CD4-positive, alpha-beta memory T cell (primary cell): ENCODE measurements around the gene PRICKLE2. TPM values are rescaled to one million over a fixed set of nuclear protein-coding genes. Genes with fewer than 3 reads are reported as not detected.

ENCODE experiments used
- CTCF ChIA-PET: fragments of 350-600 bp; sonication (Branson Sonifier 250); formaldehyde crosslinking; loops from one replicate; lab custom pipeline; 2021; ENCODE audit warnings: inconsistent platforms; ENCODE audit not compliant: partially characterized antibody; lab: Charles Lee
- POLR2A ChIA-PET: fragments of 350-600 bp; sonication (Branson Sonifier 250); formaldehyde crosslinking; loops from one replicate; lab custom pipeline; 2021; ENCODE audit not compliant: partially characterized antibody; lab: Charles Lee
- DNase-seq, 5 donors: peaks; one replicate each; pipeline versions ENCODE4 v3.0.0 to v3.0.0-alpha.2; 2020 to 2022; ENCODE audit warnings: mixed read lengths in 1 of 5
- H3K27ac ChIP-seq: one replicate; pipeline ENCODE4 v1.7.0; 2013; ENCODE audit warnings: low read depth, low read length
- H3K27me3 ChIP-seq: 2 replicates; pipeline ENCODE4 v1.7.0; 2013; ENCODE audit warnings: mild to moderate bottlenecking, low read length, moderate library complexity; ENCODE audit not compliant: insufficient read depth
- H3K36me3 ChIP-seq: 2 replicates; pipeline ENCODE4 v1.7.0; 2013; ENCODE audit warnings: mild to moderate bottlenecking, low read length, moderate library complexity; ENCODE audit not compliant: insufficient read depth
- H3K4me1 ChIP-seq: 2 replicates; pipeline ENCODE4 v1.7.0; 2013; ENCODE audit warnings: mild to moderate bottlenecking, low read length, moderate library complexity; ENCODE audit not compliant: insufficient read depth
- H3K4me3 ChIP-seq, 2 donors: one replicate each; pipeline ENCODE4 v1.7.0; 2013; ENCODE audit warnings: low read length in 2 of 2, mild to moderate bottlenecking in 1 of 2
- H3K9me3 ChIP-seq, 2 donors: one replicate each; pipeline ENCODE4 v1.7.0; 2013; ENCODE audit warnings: low read length in 2 of 2, control low read depth in 1 of 2; ENCODE audit not compliant: control insufficient read depth in 1 of 2
- H3K27ac Mint-ChIP-seq, 7 donors: one replicate each; pipeline ENCODE4 v1.8.0; 2020 to 2021; ENCODE audit warnings: mixed read lengths in 7 of 7, mild to moderate bottlenecking in 6 of 7, inconsistent platforms in 3 of 7, moderate library complexity in 3 of 7
- H3K27me3 Mint-ChIP-seq, 2 donors: one replicate each; pipeline ENCODE4 v1.8.0; 2020 to 2021; ENCODE audit warnings: mixed read lengths in 2 of 2
- H3K36me3 Mint-ChIP-seq, 2 donors: one replicate each; pipeline ENCODE4 v1.8.0; 2020 to 2021; ENCODE audit warnings: mixed read lengths in 2 of 2, inconsistent platforms in 1 of 2, mild to moderate bottlenecking in 1 of 2
- H3K4me1 Mint-ChIP-seq, 4 donors: one replicate each; pipeline ENCODE4 v1.8.0; 2020 to 2021; ENCODE audit warnings: mixed read lengths in 4 of 4, mild to moderate bottlenecking in 1 of 4
- H3K4me3 Mint-ChIP-seq, 8 donors: one replicate each; pipeline ENCODE4 v1.8.0; 2020 to 2021; ENCODE audit warnings: mixed read lengths in 8 of 8, mild to moderate bottlenecking in 7 of 8, moderate library complexity in 6 of 8, inconsistent platforms in 3 of 8
- H3K9me3 Mint-ChIP-seq, 8 donors: one replicate each; pipeline ENCODE4 v1.8.0; 2020 to 2021; ENCODE audit warnings: mixed read lengths in 8 of 8, mild to moderate bottlenecking in 5 of 8, inconsistent platforms in 3 of 8, moderate library complexity in 1 of 8
- intact Hi-C: fragments of 100-400 bp; cut with micrococcal nuclease; formaldehyde crosslinking; loops from one replicate; pipeline ENCODE4 v1.15.1; 2023
- polyA plus RNA-seq, 2 donors: library from polyadenylated mRNA; unstranded; fragments of 300-500 nt; fragmentation: Illumina TruSeq; gene quantifications; one replicate each; pipeline ENCODE4 v1.2.3, GENCODE V29; 2021
- total RNA-seq, 2 experiments: library from RNA; stranded (reverse); gene quantifications; one replicate each; pipeline ENCODE4 v1.2.3, GENCODE V29; 2021

Gene PRICKLE2
- total and polyA plus RNA-seq, 4 experiments from 2014 or later = not detected

DNA sequence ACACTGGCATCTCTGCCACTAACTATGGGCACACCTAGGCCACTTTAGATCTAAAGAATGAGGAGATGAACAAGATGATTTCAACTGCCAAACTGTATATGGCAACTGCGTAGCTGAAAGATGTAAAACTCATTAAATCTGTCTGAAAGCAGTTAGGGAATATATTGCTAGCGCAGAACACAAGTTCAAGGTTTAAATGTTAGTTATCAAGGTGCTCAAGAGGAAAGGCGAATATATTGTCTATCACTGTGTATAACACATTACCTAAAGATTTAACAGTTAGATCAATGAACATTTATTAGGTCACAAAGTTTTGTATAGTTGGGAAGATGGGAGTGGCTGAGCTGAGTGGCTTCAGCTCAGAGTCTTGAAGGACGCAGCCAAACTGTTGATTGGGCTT, 168.0 kb downstream of the PRICKLE2 start:
- Histone ChIP-seq H3K27ac (no peak overlapping the region), H3K4me1 (no peaks in the 10 kb centered on the region), H3K36me3 (no peaks in the 10 kb centered on the region), H3K4me3 (no peak overlapping the region), H3K27me3 (no peaks in the 10 kb centered on the region), H3K9me3 (no peaks in the 10 kb centered on the region)
- CTCF ChIA-PET = no interaction called here
- no peak for DNase-seq
- no peaks in the 10 kb centered on the region for H3K4me1 Mint-ChIP-seq
- no peak overlapping the region for H3K4me3 Mint-ChIP-seq
- H3K9me3 Mint-ChIP-seq = no peaks in the 10 kb centered on the region
- intact Hi-C loops = no loop called here
- peaks cover 26 to 28% of the 10 kb centered on the region in 2 donors for H3K27me3 Mint-ChIP-seq
- POLR2A ChIA-PET = no interaction called here
- no peaks in the 10 kb centered on the region for H3K36me3 Mint-ChIP-seq
- no peak overlapping the region for H3K27ac Mint-ChIP-seq

- no peak overlapping the region for H3K27ac Mint-ChIP-seq
- no peaks in the 10 kb centered on the region for H3K36me3 Mint-ChIP-seq
- no peaks in the 10 kb centered on the region for H3K9me3 ChIP-seq
- no peaks in the 10 kb centered on the region for H3K27me3 ChIP-seq
- no peak overlapping the region for H3K4me3 ChIP-seq
- no peak for DNase-seq
- ChIA-PET CTCF (no interaction called here), POLR2A (no interaction called here)
- peaks cover 24 to 28% of the 10 kb centered on the region in 2 donors for H3K27me3 Mint-ChIP-seq
- no peak overlapping the region for H3K4me3 Mint-ChIP-seq
- intact Hi-C loops = no loop called here
- no peaks in the 10 kb centered on the region for H3K4me1 Mint-ChIP-seq
- H3K9me3 Mint-ChIP-seq = no peaks in the 10 kb centered on the region
- no peaks in the 10 kb centered on the region for H3K36me3 ChIP-seq
- no peak overlapping the region for H3K27ac ChIP-seq
- H3K4me1 ChIP-seq = no peaks in the 10 kb centered on the region
These were observed 168.6 kb downstream of the PRICKLE2 start for GRCh38 chr3:64056606-64057180.

DNA sequence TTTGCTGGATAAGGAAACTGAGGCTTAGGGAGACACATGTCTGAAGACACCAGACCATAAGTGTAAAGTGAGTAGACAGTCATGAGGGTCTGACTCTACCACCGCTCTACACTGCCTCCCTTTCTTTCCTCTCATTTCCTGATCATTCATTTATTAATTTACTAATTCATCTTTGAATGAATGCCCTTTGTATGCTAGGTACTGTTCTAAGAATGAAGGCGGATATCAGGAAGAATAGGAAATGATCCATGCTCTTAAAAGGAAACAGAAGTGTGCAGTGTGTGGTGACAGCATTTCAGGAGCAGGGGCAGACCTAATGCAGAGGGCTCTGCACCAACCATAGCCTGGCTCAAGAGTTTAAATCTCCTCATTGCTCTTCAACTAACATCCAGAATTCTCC, 170.2 kb downstream of the PRICKLE2 start:
- no peaks in the 10 kb centered on the region for H3K4me1 ChIP-seq
- POLR2A ChIA-PET = no interaction called here
- intact Hi-C loops = no loop called here
- no peaks in the 10 kb centered on the region for H3K36me3 Mint-ChIP-seq
- H3K4me1 Mint-ChIP-seq = peaks cover 0 to 4% (median 0%) of the 10 kb centered on the region in 4 donors
- H3K27me3 Mint-ChIP-seq = peaks cover 21 to 24% of the 10 kb centered on the region in 2 donors
- H3K36me3 ChIP-seq = no peaks in the 10 kb centered on the region
- no peak overlapping the region for H3K27ac ChIP-seq
- CTCF ChIA-PET = no interaction called here
- H3K9me3 Mint-ChIP-seq = no peaks in the 10 kb centered on the region
- no peaks in the 10 kb centered on the region for H3K9me3 ChIP-seq
- no peak overlapping the region for H3K4me3 Mint-ChIP-seq
- DNase-seq = no peak
- H3K27me3 ChIP-seq = no peaks in the 10 kb centered on the region
- no peak overlapping the region for H3K4me3 ChIP-seq
- no peak overlapping the region for H3K27ac Mint-ChIP-seq

DNA sequence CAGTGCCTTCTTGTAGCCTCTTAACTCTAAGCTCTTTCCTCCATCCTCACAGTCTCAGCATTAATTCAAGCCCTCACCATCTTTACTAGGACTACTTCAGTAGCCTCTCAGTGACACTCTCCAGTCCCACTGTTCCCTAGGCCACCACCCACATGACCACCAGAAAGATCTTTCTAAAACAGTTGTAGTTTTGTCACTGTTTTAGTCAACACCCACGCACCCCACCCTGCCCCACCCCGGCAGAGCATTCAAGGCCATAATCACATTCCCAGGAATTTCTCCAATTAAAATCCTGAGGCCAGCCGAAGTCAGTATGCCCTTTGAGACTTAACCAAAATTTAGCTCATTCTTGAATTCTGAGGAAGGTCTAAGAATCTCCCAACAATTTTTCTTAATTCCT, 170.8 kb downstream of the PRICKLE2 start:
- Mint-ChIP-seq H3K27me3 (peaks cover 22 to 27% of the 10 kb centered on the region in 2 donors), H3K4me1 (peaks cover 0 to 4% (median 0%) of the 10 kb centered on the region in 4 donors), H3K36me3 (no peaks in the 10 kb centered on the region), H3K4me3 (no peak overlapping the region), H3K27ac (no peak overlapping the region), H3K9me3 (no peaks in the 10 kb centered on the region)
- no peak overlapping the region for H3K4me3 ChIP-seq
- no peak for DNase-seq
- CTCF ChIA-PET = no interaction called here
- POLR2A ChIA-PET = no interaction called here
- no peak overlapping the region for H3K27ac ChIP-seq
- no peaks in the 10 kb centered on the region for H3K27me3 ChIP-seq
- H3K4me1 ChIP-seq = no peaks in the 10 kb centered on the region
- intact Hi-C loops = no loop called here
- no peaks in the 10 kb centered on the region for H3K9me3 ChIP-seq
- no peaks in the 10 kb centered on the region for H3K36me3 ChIP-seq

GRCh38 chr3:64053581-64053980, 171.7 kb downstream of the PRICKLE2 start:
- Histone ChIP-seq H3K36me3 (no peaks in the 10 kb centered on the region), H3K9me3 (no peaks in the 10 kb centered on the region), H3K27me3 (no peaks in the 10 kb centered on the region), H3K4me3 (no peak overlapping the region), H3K4me1 (no peaks in the 10 kb centered on the region), H3K27ac (no peak overlapping the region)
- Mint-ChIP-seq H3K27ac (no peak overlapping the region), H3K4me1 (peaks cover 0 to 4% (median under 1%) of the 10 kb centered on the region in 4 donors), H3K4me3 (no peak overlapping the region), H3K36me3 (no peaks in the 10 kb centered on the region), H3K27me3 (peaks cover 19 to 25% of the 10 kb centered on the region in 2 donors), H3K9me3 (no peaks in the 10 kb centered on the region)
- DNase-seq = no peak
- ChIA-PET CTCF (no interaction called here), POLR2A (no interaction called here)
- intact Hi-C loops = no loop called here

GRCh38 chr3:64053117-64053516, 172.1 kb downstream of the PRICKLE2 start:
- H3K4me1 Mint-ChIP-seq = peaks cover 0 to 4% (median under 1%) of the 10 kb centered on the region in 4 donors
- H3K4me3 Mint-ChIP-seq = no peak overlapping the region
- intact Hi-C loops = no loop called here
- H3K4me3 ChIP-seq = no peak overlapping the region
- no peak overlapping the region for H3K27ac ChIP-seq
- H3K4me1 ChIP-seq = no peaks in the 10 kb centered on the region
- POLR2A ChIA-PET = no interaction called here
- H3K27ac Mint-ChIP-seq = no peak overlapping the region
- no peak for DNase-seq
- CTCF ChIA-PET = no interaction called here
- peaks cover 16 to 27% of the 10 kb centered on the region in 2 donors for H3K27me3 Mint-ChIP-seq
- no peaks in the 10 kb centered on the region for H3K36me3 ChIP-seq
- H3K36me3 Mint-ChIP-seq = no peaks in the 10 kb centered on the region
- no peaks in the 10 kb centered on the region for H3K27me3 ChIP-seq
- no peaks in the 10 kb centered on the region for H3K9me3 ChIP-seq
- H3K9me3 Mint-ChIP-seq = no peaks in the 10 kb centered on the region

DNA sequence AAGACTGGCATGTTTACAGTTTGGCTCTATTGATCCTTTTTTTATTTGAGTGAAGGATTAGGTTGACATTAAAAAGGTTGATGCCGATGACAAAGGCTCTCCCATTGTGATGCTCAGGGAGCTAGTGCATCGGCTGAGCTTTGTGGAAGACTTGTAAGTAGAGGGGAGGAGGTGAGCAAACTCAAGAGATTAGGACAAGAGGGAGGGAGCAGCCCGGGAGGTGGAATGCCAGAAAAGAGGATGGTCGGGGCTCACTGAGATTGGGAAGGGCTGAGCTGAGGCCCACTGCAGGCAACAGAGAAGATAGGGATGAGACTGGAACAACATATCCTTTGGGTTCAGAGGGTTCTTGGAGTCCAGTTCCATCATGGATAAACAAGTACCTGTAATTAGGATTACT, 175.4 kb downstream of the PRICKLE2 start:
- no peaks in the 10 kb centered on the region for H3K36me3 ChIP-seq
- H3K27me3 ChIP-seq = no peaks in the 10 kb centered on the region
- POLR2A ChIA-PET = no interaction called here
- CTCF ChIA-PET = no interaction called here
- no peak overlapping the region for H3K4me3 ChIP-seq
- peaks cover 0 to 4% (median 1%) of the 10 kb centered on the region in 4 donors for H3K4me1 Mint-ChIP-seq
- H3K27ac Mint-ChIP-seq = no peak overlapping the region
- H3K4me1 ChIP-seq = no peaks in the 10 kb centered on the region
- no peak for DNase-seq
- H3K4me3 Mint-ChIP-seq = no peak overlapping the region
- no peaks in the 10 kb centered on the region for H3K9me3 ChIP-seq
- H3K27ac ChIP-seq = no peak overlapping the region
- intact Hi-C loops = no loop called here
- H3K36me3 Mint-ChIP-seq = no peaks in the 10 kb centered on the region
- peaks cover 16 to 24% of the 10 kb centered on the region in 2 donors for H3K27me3 Mint-ChIP-seq
- H3K9me3 Mint-ChIP-seq = peaks cover 0 to 2% (median 0%) of the 10 kb centered on the region in 8 donors
